NCI-H460 (cell line): ENCODE results near the gene NACC1. TPM values are rescaled to one million over a fixed set of nuclear protein-coding genes. Genes with fewer than 3 reads are reported as not detected.
"Not testable (repeated sequence)": the region's sequence is repeated elsewhere in the genome, so short reads cannot be mapped to it uniquely, and the experiment has no call there.

Experiments used
- DNase-seq: peaks from one replicate; pipeline ENCODE4 v3.0.0-alpha.2; 2016; ENCODE audit warnings: low read depth; ENCODE audit errors: extremely low read depth
- total RNA-seq: library from RNA; depleted of rRNA; stranded (reverse); fragments of >200 nt; shearing (Covaris generic); gene quantifications from 2 replicates; pipeline ENCODE4 v1.2.3, GENCODE V29; 2014

Gene NACC1
- total RNA-seq, 1 experiment from 2014 or later: 35.3 TPM

GRCh38 chr19:13160557-13160956 is 42.5 kb downstream of the NACC1 start:
- no peak for DNase-seq

GRCh38 chr19:13162724-13163608 is 44.9 kb downstream of the NACC1 start:
- peak; percentile 94 for DNase-seq

- DNase-seq: peak; percentile 80
Measured at GRCh38 chr19:13163609-13164342, 45.7 kb downstream of the NACC1 start.

GRCh38 chr19:13164343-13165161 is 46.5 kb downstream of the NACC1 start:
- DNase-seq: peak; percentile 54

GRCh38 chr19:13165162-13165997 is 47.3 kb downstream of the NACC1 start:
- DNase-seq: no peak

GRCh38 chr19:13166151-13166550 is 48.1 kb downstream of the NACC1 start:
- DNase-seq: not testable (repeated sequence)

- DNase-seq: peak; percentile 53
Measured at GRCh38 chr19:13169769-13170168, 51.7 kb downstream of the NACC1 start.

- DNase-seq: no peak
Measured at GRCh38 chr19:13171146-13171545, 53.1 kb downstream of the NACC1 start.

GRCh38 chr19:13172346-13173138 is 54.5 kb downstream of the NACC1 start:
- DNase-seq: peak; percentile 76

GRCh38 chr19:13173139-13173737 is 55.2 kb downstream of the NACC1 start:
- DNase-seq: no peak

- no peak for DNase-seq
Measured at GRCh38 chr19:13176345-13176744, 58.3 kb downstream of the NACC1 start.

- DNase-seq: not testable (repeated sequence)
Measured at GRCh38 chr19:13177584-13177983, 59.5 kb downstream of the NACC1 start.

GRCh38 chr19:13178291-13178690 is 60.2 kb downstream of the NACC1 start:
- not testable (repeated sequence) for DNase-seq

GRCh38 chr19:13181747-13182388 is 63.8 kb downstream of the NACC1 start:
- no peak for DNase-seq

- not testable (repeated sequence) for DNase-seq
Measured at GRCh38 chr19:13184926-13185325, 66.9 kb downstream of the NACC1 start.

GRCh38 chr19:13185763-13186657 is 67.9 kb downstream of the NACC1 start:
- DNase-seq: not testable (repeated sequence)

- DNase-seq: not testable (repeated sequence)
Measured at GRCh38 chr19:13186688-13187087, 68.6 kb downstream of the NACC1 start.
